Fibroblast of the conjunctiva (primary cell): ENCODE measurements around the gene MLKL.
"Not testable (repeated sequence)": the region's sequence is repeated elsewhere in the genome, so short reads cannot be mapped to it uniquely, and the experiment has no call there.

Experiments
- DNase-seq: peaks from one replicate; pipeline ENCODE4 v3.0.0-alpha.2; 2010; ENCODE audit warnings: low read depth

The MLKL gene

DNA sequence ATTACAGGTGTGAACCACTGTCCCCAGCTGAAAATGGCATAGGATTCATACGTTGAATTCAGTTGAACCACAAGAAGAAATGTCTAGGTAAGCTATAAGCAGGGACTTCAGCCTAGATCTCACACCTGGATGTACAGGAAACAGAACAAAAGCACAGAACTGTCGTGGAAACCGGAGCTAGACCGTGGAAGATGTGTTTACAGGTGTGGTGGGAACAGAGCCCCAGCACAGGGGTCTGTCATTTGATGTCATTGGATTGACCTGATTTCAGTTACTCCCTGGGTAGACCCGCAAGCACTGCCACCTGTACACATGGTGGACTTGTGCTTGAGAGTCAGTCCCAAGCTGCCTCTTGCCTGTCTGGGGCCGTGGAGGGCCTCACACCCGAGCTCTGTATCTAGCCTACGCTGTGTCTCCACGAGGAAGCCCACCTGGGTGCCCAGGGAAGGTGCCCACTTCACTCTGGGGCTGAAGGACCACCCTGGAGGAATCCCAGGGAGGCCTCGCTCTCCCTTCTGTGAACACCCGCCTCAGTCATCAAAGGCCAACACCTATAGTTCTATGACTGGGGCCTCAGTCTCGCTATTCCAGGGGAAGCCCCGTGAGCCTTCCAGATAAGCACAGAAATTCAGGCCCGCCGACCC is 32.2 kb upstream of the MLKL start:
- no peak for DNase-seq

DNA sequence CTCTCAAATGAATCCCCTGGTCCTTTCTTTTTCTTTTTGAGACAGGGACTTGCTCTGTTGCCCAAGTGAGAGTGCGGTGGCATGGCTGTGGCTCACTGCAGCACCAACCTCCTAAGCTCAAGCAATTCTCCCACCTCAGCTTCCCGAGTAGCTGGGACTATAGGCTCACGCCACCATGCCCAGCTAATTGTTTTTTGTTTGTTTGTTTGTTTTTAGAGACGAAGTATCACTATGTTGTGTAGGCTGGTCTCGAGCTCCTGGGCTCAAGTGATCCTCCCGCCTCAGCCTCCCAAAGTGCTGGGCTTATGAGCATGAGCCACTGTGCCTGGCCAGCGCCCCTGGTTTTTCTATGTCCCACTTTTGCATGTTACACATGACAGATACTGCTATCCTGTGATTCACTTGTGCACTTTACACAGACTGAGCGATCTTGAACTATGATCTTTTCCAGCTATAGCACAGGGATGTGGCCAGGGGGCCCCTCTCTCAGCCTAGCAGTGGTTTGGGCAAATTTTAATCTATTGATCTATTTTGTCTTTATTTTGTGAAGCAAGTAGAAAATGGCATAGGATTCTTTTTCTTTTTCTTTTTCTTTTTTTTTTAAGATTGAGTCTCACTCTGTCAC is 31.3 kb upstream of the MLKL start:
- DNase-seq: no peak

DNA sequence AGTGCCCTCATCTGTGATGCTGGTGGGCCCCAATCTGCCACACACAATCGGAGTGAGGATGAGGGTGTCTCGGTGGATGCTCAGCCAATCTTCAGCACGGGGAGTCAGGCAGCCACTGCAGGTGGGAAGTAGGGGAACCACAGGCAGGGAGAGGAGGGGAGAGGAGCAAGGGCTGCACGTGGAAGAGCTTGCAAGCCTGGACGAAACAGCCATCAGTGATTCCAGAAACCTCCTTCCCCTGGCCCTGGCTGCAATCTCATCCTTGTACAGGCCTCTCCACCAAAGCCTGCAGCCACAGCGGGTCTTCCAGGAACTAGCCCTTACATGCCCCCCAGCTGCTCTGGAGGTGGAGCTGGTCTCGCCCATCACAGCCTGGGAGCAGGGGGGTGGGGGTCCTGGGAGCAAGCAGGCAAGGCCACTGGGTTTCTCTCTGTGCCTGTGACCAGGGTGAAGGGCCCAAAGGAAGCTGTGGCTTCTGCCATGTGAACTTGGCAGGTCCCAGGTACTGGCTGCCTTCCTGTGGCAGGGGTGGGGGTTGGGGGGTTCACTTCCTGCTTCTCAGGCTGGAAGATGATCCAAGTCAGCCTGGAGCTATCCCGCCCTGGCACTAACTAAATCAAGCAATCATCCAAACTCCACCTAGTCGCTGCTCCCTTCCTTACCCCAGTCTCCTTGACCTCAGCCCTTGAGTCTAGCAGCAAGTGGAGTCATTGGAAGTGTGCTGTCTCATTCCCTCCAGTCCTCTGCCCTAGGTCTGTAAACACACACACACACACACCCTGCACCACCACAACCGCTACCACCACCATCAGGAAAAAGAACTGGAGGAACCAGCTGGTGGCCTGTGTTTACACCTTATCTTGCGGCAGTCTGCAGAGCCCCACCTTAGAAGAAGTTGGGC is 29.4 kb upstream of the MLKL start:
- DNase-seq: no peak

DNA sequence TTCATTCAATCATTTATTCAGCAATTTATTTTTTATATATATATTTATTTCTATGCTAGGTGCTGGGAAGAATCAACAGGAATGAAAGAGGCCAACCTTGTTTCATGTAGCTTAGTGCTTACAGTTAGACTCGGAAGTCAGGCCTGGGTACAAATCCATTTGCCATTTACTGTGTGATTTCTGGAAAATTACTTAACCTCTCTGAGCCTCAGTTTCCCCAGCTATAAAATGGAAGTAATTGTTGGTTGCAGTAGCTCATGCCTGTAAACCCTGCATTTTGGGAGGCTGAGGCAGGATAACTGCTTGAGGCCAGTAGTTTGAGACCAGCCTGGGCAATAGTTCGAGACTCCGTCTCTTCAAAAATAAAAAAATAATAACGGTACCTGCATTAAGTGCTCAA is 27.2 kb upstream of the MLKL start:
- DNase-seq: no peak

DNA sequence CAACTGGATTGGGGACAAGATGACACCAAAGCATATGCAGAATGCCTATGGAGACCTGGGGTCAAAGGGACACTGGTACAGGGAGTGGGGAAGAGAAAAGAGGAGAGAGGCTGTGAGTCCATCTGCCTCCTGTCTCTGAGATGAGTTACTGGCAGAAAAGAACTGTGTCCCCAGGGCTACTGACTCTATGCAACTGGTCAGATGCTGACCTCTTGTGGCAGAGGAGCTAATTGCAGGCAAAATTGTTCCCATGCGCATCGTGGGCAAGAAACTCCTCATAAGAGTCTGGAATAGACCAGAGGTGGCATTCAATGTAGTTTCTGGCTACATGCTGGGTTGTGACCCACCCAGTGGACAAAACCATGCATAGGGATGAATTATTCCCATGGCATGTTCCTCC is 26.1 kb upstream of the MLKL start:
- DNase-seq: no peak

DNA sequence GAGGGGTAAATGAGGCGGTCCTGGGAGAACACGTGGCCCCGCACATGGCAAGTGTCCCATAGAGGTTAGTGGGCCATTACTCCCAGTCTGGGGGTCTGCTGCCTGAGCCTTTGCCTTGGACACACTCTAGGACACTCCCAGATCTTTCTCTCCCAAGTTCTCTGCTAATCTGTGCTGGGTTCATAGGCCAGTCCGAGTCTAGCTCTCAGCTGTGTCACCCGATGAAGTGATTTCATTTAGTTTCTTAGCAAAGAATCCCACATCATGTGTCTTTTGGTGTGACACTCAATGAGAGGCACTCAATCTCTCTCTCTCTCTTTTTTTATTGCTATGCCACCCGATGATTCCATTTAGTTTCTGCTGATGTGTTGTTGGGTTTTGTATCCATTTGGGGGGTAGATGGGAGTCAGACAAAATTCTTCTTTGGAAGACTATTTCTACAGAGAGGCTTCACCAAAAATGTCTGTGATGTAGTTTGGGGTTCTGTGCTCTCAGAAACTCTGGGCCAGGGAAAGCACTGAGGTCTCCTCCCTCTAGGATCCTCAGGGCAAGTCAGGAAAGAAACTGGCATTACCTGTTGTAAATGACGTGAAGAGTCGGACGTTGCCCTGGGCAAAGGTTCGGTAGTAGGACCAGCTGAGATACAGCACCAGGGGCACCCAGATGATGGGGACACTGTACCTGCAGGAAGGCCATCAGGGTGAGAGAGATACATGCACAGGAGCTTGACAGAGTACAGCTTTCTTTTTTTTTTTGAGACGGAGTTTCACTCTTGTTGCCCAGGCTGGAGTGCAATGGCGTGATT is 25.2 kb upstream of the MLKL start:
- no peak for DNase-seq

DNA sequence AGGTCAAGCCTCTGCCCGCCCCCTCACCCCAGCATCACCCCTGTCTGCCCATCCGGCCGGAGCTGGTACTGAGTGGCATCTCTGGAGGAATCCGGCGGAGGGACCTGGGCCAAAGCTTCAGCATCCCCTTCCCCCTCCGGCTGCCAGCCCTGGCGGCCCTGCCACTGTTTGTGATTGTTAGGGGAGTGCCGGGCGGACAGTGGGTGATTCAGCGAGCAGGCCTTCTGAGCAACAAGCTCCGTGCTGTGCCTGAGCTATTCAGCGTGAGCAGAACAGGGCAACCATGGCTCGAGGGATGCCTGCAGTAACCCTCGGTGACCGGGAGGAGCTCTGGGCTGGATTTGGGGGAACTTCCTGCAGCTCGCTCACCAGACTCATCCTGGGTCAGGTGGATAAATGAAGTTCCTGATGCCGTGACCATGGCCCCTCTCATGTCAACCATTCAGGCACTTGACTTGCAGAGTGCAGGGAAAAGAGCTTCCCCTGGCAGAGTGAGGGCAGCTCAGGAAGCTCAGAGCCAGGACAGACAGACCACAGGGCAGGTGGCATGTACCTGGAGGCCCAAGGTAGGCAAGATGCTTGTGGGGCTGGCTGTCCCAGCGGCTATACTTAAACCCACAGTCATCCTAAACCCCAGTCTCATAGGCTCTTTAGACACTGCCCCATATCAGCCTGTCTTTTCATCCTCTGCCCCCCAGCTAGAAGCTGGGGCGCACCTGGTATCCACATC is 24.3 kb upstream of the MLKL start:
- DNase-seq: peak; percentile 29

DNA sequence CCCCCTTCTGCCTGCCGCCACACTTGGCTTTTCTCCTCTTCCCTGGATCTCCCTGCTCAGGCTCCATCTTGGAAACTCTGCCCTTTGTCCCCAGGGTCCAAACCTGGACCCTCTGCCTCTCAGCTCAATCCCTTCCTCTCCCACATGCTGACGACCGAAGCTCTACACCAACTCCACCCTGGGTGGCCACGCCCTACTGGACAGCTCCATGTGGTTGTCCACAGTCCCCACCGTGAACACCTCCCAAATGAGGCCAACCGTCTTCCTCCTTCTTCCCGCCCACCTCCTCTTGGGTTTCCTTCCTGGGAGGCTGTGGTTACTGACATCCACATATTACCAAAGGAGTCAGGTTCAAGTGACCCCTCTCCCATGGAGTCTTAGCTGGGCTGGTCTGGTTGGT is 22.6 kb upstream of the MLKL start:
- no peak for DNase-seq

DNA sequence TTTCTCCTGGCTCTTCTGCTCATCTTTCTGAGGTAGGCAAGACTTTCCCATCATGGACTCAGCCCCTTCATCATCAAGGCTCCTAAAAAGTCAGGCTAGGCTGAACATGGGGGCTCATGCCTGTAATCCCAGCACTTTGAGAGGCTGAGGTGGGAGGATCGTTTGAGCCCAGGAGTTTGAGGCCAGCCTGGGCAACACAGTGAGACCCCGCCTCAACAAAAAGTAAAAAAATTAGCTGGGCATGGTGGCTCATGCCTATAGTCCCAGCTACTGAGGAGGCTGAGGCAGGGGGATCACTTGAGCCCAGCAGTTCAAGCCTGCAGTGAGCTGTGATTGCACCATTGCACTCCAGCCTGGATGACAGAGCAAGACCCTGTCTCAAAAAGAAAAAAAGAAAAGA is 21.5 kb upstream of the MLKL start:
- DNase-seq: not testable (repeated sequence)

DNA sequence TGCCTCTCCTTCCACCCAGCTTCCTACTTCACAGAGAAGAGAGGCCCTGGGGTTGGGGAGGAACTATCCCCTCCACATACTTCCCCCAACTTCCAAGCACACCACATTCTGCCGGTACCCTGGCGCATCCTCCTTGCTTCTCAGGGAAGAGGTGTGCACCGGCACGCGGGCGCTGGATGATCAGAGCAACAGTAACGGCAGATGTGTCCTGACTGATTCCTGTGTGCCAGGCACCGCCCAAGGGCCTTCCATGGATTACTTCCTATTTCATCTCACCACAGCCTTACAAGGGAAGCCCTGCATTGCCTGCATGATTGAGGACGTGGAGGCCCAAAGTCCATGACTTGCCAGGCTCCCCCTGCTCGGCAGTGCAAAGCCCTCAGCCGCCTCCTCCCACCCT is 21.1 kb upstream of the MLKL start:
- DNase-seq: no peak

DNA sequence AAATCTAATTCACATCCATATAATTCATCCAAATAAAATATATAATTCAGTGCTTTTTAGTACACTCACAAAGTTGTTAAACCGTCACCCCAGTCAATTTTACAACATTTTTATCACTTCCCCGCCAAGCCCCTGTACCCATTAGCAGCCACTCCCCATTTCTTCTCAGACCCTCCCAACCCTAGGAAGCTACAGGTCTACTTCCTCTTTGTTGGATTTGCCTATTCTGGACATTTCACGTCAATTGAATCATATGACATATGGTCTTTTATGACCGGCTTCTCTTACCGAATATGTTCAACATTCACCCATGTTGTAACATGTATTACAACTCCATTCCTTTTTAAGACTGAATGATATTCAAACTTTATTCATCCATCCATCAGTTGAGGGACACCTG is 19.9 kb upstream of the MLKL start:
- DNase-seq: no peak

DNA sequence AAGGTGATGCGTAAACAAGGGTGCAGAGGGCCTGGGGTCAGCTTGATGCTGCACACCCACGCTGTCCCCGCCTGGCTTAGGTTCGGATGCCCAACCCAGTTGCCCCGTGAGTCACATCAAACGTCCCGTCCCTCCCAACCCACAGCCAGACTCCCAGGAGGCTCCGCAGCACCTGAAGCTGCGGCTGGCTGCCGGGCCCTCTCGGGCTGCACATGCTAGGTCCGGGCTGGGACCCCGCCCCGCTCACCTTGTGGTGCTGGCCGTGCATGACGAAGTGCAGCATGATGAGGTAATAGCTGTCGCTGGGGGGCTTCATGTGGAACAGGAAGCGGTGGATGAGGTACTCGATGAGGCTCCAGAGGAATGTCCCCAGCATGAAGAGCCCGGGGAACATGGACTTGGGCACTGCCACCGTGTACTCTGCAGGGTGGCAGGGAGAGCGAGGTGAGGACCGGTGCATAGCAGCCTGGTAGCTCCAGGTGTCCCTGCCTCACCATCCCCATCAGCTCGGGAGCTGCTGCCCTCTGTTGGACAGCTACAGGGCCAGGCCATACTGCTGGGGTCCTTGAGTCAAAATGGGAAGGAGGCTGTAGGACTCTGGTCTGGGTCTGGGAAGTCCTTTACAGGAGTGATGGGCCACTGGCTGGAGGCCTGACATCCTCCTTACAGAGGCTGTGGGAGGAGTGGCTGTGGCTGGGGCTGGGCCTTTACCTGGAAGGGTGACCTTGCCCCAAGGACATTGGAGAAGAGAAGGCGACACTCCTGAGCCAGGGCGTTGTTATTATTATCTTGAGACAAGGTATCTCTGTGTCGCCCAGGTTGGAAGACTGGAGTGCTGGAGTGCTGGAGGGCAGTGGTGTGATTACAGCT is 18.3 kb upstream of the MLKL start:
- DNase-seq: no peak

DNA sequence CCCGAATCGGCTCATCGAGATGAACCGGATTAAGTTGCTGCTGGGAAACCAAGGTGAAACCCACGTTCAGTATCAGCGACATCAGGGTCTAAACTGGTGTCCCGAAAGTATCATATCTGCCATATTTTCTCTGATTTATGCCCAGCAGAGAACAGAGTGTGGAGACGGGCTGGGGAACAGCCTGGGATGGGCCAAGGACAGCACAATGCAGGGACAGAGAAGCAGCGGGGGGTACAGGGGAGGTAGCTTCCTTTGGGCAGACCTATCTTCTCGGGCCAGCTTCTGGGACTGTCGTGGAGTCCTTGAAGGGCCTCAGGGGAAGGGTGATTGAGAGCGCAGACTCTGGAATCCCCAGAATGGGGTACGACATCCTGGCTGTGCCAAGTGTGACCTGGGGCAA is 17.5 kb upstream of the MLKL start:
- no peak for DNase-seq

DNA sequence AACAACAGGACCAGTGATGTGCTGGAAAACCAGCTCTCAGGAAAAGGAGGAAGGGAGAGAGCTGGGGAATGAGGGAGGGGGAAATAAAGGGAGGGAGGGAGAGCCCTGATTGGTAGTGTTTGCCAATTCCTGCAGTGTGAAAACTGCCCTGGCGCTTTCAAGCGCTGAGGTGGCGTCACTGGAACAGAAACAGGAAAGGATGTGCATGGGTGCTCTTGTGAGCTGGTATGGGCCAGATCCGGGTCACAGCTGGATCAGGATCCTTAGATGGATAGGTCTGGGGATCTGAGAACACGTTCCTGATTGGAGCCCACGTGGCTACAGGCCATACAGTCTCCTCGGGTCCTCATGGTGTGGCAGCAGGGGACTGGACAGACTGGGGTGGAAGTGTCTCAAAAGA is 16.7 kb upstream of the MLKL start:
- no peak for DNase-seq

DNA sequence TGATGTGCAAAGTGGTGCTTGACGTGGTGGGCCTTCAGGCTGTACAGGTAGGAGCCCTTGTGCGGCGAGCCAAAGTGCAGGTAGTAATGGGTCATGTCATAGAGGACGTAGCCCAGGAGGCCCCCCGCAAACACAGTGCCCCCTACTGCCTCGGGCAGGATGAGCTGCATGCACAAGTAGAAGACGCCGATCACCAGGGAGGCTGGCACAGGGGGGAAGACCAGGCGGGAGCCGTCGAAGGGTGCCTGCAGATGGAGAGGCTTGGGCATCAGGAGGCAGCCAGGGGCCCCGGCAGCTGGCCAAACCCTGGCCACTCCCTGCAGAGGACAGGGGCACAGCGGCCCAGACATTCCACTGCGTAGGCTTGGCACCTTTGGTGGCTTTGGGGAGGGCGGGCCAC is 15.7 kb upstream of the MLKL start:
- DNase-seq: no peak

DNA sequence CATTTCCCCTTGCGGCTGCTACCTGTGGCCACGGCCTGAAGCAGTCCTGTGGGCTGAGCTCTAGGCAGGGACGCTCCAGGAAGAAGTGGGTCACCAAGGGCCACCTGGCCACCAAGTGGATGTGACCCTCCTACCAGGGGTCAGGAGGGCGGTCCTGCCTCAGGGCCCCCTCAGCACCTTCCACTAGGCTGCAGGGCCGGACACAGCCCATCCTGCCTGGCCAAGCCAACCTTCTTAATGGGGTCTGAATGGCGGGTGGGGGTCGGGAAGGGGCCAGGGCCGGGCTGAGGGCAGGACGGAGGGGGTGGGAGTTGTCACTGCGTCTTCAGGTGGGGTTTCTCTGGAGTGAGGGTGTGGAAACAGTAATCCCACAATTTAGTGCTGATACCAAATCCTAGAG is 13.2 kb upstream of the MLKL start:
- DNase-seq: no peak

DNA sequence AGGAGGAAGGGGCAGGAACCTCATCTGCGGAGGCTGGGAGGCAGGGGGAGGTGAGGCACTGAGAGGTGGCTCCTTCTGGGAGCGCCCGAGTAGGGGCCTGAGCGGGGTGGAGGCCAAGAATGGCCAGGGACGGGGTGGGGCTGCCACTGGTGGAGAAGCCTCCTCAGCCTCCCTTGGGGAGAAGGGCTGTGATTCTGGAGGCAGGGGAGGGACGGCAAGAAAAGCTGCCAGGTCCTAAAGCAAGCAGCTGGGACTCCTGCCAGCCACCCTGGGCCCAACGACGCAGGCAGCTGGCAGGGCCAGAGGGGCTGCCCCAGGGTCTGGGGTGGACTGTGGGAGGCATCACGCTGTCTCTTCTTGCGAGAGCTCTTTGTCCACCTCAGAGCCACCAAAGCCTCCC is 12.7 kb upstream of the MLKL start:
- DNase-seq: no peak

DNA sequence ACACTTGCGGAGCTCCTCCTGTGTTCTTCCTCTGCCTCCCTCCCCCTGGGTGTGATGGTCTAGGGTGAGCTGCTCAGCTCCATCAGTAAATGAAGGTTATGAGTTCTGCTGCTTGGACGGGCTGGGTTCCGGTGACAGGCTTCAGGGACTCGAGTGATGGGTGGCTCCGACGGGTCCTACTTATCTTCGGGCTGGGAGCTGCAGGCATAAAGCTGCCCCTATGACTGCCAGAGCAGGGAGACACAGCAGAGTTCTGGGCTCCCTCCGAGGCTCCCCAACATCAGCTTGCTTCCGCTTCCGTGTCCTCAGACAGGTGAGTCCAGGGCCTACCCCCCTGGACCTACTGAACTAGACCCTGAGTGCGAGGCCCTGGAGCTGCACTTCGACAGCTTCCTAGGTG is 11.3 kb upstream of the MLKL start:
- DNase-seq: no peak

DNA sequence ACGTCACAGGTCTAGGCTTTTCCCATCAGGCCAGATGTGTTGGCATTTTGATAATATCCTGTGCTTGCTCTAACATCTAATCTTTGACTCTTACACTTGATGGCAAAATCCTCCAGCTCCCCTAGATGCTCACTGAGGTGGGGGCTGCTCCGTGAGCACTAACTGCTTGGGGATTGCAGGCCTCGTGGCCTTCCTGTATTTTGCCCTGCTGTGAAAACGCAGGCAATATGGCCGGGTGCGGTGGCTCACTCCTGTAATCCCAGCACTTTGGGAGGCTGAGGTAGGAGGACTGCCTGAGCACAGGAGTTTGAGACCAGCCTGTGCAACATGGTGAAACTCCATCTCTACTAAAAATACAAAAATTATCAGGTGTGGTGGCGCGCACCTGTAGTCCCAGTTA is 9.7 kb upstream of the MLKL start:
- no peak for DNase-seq

DNA sequence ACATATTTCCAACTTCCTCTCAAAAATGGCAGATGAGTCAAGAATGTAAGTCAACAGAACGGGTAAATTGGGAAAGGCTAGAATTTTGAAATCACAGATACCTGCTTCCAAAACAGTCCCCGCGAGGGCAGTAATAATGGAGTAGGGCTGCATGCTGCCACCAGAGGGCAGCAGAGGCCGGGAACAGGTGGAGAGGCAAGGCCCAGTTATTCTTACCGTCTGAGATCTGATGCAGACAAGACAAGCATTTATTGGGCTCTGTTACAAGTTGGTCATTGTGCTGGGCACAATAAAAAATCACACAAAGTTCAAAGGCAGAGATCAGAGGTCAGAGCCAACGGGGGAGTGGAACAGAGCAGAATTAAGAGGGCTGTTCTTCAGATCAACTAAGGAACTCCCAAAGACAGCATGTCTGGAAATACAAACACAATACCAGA is 8.8 kb upstream of the MLKL start:
- peak; percentile 49 for DNase-seq

DNA sequence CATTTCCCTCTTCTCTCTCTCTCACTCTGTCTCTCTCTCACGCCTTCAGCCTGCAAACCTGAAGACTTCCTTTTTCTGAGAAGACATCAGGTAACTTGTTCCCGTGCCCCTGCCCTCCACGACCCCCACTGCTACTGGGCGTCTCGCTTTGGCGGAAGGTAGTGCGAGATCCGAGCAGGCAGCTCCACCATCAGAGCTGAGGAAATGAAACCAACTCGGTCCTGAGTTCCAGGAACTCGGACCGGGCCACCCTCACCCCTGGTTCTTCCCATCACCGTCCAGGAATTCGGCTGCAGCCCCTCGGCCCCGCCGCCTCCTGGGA is 585 bp downstream of the MLKL start:
- no peak for DNase-seq
